Femur (tissue), 1 donor: ENCODE measurements around the gene GPS1.

ENCODE experiments used
- DNase-seq: peaks from one replicate; pipeline ENCODE4 v3.0.0-alpha.2; 2017

GPS1 gene

GRCh38 chr17:82051776-82052637, at the start of gene GPS1, which contains the start of gene RFNG:
Gene GPS1, plus strand, starts transcription at chr17:82051898. Its CDS starts 34 bp downstream, at chr17:82051932.
Gene RFNG, minus strand, starts transcription at chr17:82051811. Its CDS starts 45 bp downstream, at chr17:82051766.
- DNase-seq, result peak; percentile 85

DNA sequence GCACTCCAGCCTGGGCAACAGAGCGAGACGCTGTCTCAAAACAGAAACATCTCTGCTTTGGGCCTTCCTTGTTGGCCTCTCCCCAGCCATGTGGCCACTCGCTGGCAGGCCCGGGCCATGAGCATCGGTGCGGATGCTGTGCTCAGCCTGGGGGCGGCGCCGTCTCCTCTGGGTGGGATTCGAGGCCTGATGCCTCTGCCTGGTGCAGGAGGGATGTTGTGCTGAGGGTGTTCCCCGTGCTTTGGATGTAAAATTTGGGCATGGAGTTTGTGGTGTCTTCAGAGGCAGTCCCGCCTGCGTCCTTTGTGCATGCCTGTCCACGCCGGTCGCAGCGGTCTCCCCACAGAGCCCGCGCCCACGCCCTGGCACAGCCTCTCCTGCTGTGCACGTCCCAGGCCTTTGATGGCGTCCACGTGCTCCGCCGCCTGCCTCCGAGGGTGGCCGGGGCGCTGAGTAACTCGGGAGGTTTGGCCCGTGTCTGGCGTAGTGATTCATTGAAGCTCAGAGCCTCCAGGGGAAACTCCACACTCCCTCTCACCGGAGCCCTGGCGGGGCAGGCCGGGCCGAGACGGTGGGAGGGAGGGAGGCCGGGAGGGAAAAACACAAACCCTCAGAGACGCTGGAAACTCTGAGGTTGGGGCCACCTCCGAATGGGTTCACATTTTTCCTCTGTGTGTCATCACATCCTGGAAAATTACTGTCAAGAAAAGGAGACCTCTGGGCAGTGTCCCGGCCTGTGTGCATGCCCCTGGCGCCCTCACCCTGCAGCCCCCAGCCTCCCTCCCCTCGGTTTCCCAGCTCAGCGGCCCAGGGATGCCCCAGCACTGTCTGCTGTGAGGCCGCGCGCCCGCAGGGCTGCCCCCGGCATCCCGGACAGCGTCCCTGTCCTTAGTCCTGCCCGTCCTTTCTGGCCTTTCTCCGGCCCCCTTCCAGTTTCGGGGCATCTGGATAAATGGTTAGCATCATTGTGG, 48.0 kb upstream of the GPS1 start:
- DNase-seq, result peak; percentile 83

DNA sequence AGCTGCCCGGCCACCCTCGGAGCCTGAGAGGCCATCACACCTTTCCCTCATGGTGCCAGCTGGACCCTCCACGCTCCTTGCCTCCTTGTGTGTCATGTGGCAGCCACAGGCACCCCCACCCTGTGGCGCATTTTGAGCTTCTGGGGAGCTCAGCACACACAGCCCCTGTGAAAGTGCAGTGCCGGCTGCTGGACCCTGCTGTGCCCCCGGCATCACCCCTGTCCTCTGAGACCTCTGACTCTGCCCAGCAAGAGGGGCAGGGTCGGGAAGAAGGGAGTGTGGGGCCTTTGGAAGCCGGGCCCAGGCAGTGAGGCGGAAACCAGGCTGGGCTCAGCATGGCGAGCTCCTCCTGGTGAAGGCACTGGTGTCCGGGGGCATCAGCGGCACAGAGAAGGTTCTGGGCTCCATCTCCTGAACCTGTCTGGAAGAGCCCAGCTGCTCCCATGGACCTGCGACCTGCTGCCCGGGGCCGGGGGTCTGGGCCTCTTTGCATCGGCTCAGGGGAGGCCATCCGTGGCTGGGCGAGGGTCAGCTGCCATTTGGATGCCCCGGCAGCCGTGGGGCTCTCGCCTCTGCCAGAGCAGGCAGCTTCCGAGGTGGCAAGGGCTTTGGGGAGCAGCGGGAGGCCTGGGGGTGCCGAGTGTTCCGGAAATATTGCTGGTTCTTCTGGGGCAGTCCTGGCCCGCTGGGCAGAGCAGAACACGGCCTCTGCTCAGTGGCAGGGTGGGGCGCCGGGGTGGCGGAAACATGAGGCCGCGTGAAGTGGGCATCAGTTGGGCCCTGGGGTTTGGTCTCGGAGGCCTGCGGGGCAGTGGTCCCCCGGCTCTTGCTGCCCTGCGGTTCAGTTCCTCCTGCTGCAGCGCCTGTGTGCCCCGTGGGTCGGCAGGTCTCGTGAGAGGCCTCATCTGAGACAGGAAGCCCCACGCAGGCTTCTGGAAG, 46.9 kb upstream of the GPS1 start:
- no peak for DNase-seq

GRCh38 chr17:82005701-82006348, 45.9 kb upstream of the GPS1 start:
- no peak for DNase-seq

DNA sequence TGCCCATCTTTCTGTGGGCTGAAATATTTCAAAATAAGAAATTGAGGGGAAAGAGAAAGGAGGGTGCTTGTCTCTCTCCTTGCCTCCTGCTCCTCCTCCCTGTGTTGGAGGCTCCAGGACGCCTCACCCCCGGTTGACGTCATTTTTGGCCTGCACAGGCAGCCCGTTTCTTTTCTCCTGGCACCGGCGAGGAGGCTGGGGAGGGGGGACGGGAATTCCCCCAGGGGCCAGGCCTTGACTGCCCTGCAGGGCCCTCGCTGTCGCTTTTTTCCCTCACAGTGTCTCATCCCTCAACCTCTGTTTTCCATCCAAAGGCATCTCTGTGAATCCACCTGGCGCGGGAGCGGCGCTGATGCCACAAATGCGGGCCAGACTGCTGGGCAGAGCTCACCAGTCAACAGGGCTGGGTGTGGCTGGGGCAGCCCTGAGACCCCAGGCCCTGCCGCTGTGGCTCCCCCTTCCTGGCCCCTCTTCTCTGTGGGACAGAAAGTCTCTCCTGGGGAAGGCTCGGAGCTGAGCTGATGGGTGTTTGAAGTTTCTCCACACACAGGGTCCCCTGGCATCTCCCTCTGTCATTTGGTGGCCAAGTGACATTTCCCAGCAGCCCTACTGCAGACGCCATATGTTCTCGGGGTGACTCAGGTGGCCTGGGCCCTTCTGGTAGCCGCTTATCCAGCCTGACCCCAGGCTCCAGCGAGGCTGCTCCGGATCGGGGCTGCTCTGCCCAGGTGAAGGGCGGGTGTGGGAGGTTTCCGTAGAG, 45.0 kb upstream of the GPS1 start:
- DNase-seq, result no peak

GRCh38 chr17:82007228-82007494, 44.5 kb upstream of the GPS1 start:
- no peak for DNase-seq

DNA sequence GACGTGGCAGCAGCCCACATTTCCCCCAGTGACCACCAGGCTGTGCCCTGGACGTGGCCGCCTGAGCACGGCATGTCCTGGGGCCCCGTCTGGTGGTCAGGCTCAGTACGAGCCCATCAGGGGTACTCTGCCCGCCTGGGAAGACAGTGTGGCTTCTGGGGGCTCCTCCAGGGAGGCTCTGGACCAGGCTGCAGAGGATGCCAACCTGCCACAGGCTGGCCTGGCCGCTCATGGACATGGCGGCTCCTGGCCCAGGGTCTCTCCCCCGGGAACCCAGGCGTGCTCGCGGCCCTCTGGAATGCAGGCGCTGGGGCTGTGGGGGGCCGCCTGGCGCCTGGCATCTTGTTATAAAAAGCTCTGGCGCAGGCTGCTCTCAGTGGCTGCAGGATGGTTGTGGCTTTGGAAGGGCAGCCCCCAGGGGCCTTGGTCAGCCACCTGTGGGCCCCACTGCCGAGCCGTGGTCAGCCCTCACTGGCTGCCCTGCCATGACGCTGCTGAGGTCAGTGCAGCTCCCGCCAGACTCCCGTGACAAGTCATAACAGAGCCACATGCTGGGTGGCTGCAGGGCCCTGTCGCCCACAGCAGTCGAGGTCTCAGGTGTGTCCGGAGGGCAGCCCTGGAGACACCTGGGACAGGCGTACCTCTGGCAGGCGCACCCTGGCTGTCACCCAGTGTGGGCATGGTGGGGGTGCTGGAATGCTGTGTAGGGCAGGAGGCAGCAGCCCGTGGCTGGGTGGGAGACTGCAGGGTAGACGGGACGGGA, 44.0 kb upstream of the GPS1 start:
- no peak for DNase-seq

- DNase-seq, result no peak
These were observed 43.3 kb upstream of the GPS1 start for GRCh38 chr17:82008258-82008940.

DNA sequence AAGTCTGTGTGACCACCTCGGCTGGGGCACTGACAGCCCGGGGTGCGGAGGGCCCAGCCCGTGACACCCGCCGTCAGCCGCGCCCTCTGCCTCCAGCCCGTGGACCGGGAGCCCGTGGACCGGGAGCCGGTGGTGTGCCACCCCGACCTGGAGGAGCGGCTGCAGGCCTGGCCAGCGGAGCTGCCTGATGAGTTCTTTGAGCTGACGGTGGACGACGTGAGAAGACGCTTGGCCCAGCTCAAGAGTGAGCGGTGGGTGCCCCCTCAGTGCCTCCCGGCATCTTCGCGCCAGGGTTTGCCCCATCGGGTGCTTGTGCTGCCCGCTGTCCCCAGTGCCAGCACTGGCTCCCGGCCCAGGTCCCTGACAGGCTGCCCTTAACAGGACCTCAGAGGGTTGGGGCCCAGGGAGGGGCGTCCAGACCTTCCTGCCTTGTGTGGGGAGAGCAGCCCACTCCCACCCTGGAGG, 42.7 kb upstream of the GPS1 start:
- no peak for DNase-seq

DNA sequence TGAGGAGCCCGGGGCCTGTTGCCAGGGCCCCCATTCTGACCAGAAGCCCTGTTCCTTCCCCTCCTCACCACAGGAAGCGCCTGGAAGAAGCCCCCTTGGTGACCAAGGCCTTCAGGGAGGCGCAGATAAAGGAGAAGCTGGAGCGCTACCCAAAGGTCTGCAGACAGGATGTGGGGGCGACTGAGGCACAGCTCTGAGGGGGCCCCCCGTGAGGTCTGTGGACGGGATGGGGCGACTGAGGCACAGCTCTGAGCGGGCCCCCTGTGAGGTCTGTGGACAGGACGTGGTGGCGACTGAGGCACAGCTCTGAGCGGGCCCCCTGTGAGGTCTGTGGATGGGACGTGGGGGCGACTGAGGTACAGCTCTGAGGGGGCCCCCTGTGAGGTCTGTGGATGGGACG, 42.3 kb upstream of the GPS1 start:
- DNase-seq, result no peak

GRCh38 chr17:82010575-82011525, 40.8 kb upstream of the GPS1 start:
- DNase-seq, result no peak

DNA sequence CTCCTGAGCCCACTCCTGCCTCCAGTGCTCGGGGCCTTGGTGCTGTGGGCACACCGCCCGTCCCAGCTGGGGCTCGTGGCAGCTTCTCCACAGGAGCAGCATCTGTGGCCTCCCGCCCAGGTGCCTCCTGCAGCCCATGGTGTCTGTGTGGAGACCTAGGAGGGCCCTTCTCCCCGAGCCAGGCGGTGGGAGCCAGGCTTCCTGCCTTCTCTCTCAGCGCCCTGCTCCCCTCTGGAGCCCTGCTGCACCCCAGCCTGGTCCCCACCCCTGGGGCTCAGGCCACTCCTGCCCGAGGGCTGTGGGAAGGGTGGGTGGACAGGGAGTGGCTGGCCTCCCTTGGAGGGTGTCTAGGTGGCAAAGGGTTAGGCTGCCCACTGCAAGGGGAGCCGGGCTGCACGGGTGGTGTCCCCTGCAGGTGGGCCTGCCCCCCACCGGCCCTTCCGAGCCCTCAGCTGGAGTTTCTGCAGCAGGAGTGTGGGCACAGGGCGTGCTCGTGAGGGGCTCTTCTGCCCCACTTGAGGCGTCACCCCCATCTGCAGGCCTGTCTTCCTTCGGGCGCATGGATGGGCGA, 40.0 kb upstream of the GPS1 start:
- no peak for DNase-seq

GRCh38 chr17:82012261-82012639, 39.4 kb upstream of the GPS1 start:
- DNase-seq, result no peak

GRCh38 chr17:82012640-82013295, 38.9 kb upstream of the GPS1 start:
- DNase-seq, result no peak

GRCh38 chr17:82013341-82013740, 38.4 kb upstream of the GPS1 start:
- peak; percentile 74 for DNase-seq

DNA sequence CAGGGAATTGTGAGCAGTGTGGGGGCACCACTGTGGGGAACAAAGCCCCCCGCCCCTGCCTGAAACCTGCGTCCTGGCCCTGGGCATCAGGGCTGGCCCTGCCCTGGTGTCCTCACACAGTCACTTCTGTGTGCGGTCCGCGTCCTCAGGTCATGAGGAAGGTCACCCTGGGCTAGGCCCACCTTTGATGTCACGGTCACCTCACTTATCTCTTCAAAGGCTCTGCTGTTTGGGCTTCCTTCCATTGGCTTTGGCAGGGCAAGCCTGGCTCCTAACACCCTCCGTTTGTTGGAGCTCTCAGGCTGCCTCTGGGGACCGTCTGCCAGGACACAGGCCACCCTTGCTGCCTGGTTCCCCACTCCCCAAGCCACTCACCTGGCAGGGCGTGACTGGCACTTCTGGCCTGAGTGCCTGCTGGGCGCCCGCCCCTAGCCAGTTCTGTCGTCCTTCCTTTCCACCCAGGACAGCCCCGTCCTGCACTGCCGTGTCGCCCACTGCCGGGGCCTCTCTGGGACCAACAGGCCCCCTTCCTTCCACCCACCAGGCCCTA, 37.9 kb upstream of the GPS1 start:
- DNase-seq, result no peak

- DNase-seq, result no peak
These were observed 37.3 kb upstream of the GPS1 start for GRCh38 chr17:82014432-82014831.

DNA sequence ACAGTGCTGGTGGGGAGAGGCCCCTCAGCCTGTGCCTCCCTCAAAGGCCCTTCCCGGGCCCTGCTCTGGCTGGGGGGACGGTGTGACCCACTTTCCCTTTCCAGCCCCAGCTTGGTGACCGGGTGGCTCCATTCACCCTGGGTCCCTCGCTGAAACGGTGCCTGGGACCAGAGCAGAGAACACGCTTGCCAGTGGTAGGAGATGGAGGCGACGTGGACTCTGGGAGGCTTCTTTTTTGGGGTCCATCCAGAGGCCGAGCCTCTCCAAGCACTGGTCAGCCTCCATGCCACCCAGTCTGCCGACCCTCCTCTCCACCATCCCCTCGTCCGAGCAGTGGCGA, 36.8 kb upstream of the GPS1 start:
- no peak for DNase-seq
